GM19240 (cell line): ENCODE results near the gene ASXL1.
"Not testable (repeated sequence)": the region's sequence is repeated elsewhere in the genome, so short reads cannot be mapped to it uniquely, and the experiment has no call there.

Experiments
- DNase-seq: peaks from one replicate; pipeline ENCODE4 v3.0.0; 2011; ENCODE audit warnings: low spot score; ENCODE audit not compliant: insufficient read length

The ASXL1 gene

DNA sequence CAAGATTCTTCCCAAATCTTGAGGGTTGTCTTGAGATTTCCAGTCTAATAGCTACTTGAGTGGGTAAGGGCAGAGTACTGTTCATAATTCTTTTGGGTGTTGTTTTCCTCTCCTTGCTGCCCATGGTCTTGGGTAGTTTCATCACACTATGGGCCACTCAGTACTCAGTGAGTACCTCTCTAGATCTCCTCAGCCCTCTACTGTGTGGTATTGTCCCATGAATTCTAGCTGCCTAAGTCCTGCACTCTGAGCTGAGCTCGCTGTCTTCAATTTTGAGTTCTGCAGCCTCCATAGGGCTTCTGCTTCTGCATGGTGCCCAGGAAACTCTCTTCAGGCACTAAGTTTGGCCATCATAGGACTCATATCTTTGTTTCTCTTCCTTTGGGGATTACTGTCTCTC is 42.3 kb downstream of the ASXL1 start:
- DNase-seq = no peak

DNA sequence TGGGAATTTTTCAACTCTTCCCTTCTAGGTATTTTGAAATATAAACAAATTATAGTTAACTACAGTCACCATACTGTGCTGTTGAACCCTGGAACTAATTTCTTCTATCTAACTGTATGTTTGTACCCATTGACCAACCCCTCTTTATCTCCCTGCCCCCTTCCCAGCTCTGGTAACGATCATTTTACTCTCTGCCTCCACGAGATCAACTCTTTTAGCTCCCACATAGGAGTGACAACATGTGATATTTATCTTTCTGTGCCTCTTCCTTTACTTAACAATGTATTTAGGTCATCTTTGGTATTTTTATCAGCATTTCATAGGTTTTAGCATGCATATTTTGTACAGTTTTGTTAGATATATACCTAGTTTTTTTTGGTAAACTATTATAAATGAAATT is 45.9 kb downstream of the ASXL1 start:
- no peak for DNase-seq

DNA sequence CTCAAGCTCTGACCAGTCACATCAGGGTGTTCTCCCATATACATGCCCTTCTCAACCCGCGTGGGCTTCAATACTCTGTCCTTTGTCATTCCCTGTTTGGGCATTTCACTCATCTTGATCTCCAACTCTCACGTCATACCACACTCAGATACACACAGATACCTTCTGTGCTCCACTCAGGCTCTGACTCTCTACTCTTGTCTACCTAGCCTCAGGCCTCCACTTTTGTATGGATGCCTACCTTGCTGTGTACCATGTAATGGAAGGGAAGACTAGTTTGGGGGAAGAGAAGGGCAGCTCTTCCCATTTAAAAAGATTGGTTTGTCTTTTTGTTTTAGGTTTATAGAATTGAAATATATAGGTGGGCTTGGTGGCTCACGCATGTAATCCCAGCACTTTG is 48.6 kb downstream of the ASXL1 start:
- no peak for DNase-seq

DNA sequence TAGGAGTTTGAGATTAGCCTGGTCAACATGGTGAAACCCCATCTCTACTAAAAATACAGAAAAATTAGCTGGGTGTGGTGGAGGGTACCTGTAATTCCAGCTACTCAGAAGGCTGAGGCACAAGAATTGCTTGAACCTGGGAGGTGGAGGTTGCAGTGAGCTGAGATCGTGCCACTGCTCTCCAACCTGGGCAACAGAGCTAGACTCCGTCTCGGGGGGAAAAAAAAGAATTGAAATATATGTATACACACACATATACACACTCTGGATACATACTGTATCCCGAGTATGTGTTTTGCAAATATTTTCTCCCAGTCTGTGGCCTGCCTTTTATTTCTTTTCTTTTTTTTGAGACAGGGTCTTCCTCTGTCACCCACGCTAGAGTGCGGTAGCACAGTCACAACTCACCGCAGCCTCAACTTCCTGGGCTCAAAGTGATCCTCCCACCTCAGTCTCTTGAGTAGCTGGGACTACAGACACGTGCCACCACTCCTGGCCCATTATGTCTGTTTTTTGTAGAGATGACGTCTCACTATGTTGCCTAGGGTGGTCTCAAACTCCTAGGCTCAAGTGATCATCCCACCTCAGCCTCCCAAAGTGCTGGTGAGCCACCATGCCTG is 49.1 kb downstream of the ASXL1 start:
- DNase-seq = not testable (repeated sequence)

- DNase-seq = no peak
Measured at GRCh38 chr20:32411955-32412706, 54.0 kb downstream of the ASXL1 start.

DNA sequence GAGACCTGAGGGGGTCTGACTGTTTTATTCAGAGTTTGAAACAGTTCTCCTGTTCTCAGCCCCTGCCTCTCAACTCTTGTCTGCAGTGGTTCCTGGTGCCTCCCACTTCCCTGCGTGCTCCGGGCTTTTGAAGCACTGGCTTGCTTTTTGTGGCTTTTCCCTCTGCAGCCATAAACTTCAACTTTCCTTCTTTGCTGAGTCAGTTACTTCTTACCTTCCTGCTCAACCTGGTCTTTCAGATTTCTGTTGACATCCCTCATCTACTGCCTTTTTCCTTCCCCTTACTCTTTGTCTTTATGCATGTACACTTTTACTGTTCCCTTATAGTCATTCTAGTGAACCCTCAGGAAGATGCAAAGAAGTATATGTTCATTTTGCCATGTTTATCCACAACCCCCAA is 57.4 kb downstream of the ASXL1 start:
- DNase-seq = no peak

GRCh38 chr20:32416206-32416605 is 58.1 kb downstream of the ASXL1 start:
- no peak for DNase-seq

DNA sequence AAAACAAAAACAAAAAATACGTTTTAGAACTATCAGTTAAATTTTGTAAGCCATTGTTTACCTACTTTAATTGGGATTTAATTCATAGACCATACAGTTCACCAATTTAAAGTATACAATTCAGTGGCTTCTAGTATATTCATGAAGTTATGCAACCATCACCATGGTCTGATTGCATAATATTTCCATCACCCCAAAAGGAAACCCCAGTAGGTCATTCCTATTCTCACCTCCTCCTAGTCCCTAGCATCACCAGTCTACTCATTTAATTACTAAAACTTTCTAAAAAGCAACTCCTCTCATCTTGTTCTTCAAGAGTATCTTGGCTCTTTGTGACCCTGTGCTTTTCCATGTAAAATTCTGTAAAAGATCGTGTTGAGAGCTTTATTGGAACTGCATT is 60.2 kb downstream of the ASXL1 start:
- DNase-seq = no peak

DNA sequence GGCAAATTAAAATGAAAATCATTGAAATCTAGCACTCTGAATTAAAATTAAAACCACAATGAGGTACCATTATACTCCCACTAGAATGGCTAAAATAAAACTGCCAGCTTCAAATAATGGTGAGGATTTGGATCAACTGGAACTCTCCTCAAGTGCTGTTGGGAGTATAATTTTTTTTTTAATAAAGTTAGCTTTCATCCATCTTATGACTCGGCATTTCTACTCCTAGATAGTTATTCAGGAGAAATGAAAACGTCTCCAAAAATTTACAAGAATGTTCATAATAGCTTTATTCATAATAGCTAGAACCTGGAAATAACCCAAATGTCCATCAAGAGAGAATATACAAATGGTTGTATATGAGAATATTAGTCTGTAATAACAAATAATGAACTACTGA is 63.2 kb downstream of the ASXL1 start:
- no peak for DNase-seq

DNA sequence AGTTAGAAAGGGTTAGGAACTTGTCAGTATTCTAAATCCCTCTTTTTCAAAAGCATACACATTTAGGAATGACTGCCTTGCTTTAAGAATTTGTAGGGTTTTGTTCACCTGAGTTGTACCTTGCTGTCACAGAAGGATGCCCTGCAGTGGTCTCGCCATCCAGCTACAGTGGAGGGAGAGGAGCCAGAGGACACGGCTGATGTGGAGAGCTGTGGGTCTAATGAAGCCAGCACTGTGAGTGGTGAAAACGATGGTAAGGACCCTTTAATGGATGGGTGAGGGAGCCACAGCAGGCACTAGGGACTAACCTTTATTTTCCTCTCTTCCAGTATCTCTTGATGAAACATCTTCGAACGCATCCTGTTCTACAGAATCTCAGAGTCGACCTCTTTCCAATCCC is 69.9 kb downstream of the ASXL1 start:
- no peak for DNase-seq

GRCh38 chr20:32429343-32429742 is 71.2 kb downstream of the ASXL1 start:
- DNase-seq = no peak

DNA sequence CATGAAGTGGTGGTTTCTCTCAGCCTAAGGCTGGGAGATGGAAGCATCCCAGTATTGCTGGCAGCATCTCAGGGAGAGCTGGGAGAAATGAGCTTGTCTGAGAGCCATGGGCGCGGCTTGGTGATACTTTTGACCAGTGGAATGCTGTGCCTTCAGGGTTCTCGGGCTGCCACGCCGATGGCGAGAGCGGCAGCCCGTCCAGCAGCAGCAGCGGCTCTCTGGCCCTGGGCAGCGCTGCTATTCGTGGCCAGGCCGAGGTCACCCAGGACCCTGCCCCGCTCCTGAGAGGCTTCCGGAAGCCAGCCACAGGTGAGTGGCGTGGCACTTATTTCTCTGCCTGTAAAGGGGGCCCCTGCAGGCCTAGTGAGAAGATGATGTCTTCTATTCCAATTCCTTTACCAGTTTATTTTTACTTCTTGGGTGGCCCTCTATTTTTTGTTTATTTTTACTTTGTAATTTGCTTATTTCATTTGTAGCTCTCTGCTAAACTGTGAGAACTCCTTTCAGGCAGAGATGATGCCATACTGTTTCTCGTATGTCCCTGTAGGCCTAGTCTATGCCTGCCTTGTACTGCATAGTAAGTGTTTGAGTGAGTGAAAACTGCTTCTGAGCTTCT is 71.7 kb downstream of the ASXL1 start:
- no peak for DNase-seq

DNA sequence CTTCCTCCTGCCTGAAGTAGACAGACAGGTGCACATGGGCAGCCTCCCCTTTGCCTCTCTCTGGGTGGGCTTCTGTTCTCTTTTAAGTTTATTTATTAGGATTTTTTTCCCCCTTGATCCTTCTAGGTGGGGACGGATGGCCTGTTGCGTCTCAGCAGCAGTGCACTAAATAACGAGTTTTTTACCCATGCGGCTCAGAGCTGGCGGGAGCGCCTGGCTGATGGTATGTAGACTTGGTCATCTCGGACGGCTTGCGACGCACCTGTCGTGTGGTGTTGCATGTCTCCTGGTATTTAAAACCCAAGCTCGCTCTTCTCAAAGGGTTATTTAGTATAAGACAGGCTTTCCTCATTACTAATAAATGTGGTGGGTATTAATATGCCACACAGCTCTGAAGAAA is 73.3 kb downstream of the ASXL1 start:
- no peak for DNase-seq

GRCh38 chr20:32432277-32432676 is 74.1 kb downstream of the ASXL1 start:
- no peak for DNase-seq

GRCh38 chr20:32433311-32434021 is 75.3 kb downstream of the ASXL1 start:
- DNase-seq = no peak

DNA sequence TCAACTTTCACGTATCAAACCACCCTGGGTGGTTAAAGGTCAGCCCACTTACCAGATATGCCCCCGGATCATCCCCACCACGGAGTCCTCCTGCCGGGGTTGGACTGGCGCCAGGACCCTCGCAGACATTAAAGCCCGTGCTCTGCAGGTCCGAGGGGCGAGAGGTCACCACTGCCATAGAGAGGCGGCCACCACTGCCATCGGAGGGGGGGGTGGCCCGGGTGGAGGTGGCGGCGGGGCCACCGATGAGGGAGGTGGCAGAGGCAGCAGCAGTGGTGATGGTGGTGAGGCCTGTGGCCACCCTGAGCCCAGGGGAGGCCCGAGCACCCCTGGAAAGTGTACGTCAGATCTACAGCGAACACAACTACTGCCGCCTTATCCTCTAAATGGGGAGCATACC is 76.3 kb downstream of the ASXL1 start:
- DNase-seq = no peak

- DNase-seq = no peak
Measured at GRCh38 chr20:32435449-32436107, 77.4 kb downstream of the ASXL1 start.

- DNase-seq = no peak
Measured at GRCh38 chr20:32436142-32436861, 78.2 kb downstream of the ASXL1 start.

GRCh38 chr20:32436968-32437367 is 78.8 kb downstream of the ASXL1 start:
- no peak for DNase-seq

DNA sequence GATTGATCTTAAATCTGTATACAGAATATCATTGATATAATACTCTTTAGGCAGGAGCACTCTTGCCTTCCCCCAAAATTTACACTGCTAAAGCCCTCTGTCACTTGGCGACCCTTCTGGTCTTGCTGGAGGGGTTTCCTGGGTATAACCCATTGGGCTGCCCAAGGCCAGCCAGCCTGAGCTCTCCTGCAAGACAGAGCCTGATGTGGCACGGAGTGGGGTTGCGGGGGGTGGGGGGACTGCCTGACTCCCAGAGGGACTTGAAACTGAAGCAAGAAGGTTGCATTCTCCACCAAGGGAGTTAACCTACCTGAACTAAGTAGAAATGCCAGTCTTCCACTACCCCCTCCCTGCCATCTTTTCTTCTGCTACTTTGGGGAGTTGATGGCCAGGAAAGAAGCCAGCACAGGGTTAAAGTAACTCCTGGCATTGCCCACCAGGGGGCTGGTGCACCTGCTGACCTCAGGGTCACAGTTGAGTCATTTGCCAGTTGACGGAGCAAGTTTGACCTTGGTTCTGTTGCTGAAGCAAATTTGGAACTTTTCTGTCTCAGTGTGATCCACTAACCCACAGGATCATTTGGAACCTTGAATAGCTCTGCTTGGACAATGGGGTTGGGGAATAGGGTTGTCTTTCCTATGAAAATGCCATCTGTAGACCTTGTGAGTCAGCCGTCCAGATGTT is 79.4 kb downstream of the ASXL1 start:
- no peak for DNase-seq
